MM.1S (cell line): ENCODE data around the gene TTYH2.

Source experiments
- CTCF ChIP-seq: fragments of 300-600 bp; sonication (generic); IDR thresholded peaks from 2 replicates; pipeline ENCODE4 v1.5.1; 2016; ENCODE audit warnings: antibody characterized with exemption, low read length, mixed read lengths
- EZH2 ChIP-seq: fragments of 300-600 bp; sonication (generic); optimal IDR thresholded peaks from 2 replicates; pipeline ENCODE3; 2017; ENCODE audit warnings: low read depth, mild to moderate bottlenecking, antibody characterized with exemption, low read length, mixed read lengths
- EZH2phosphoT487 ChIP-seq: fragments of 300-600 bp; sonication (generic); IDR thresholded peaks from 2 replicates; pipeline ENCODE4 v1.6.1; 2018; ENCODE audit warnings: antibody characterized with exemption, low read length

GRCh38 chr17:74228306-74228978 lies 15.1 kb downstream of the TTYH2 start:
- TF ChIP-seq CTCF (no peak), EZH2 (no peak), EZH2phosphoT487 (no peak)
